Sigmoid colon (tissue), 4 donors: ENCODE measurements around the gene PROX1.

ENCODE experiments used
- EP300 ChIP-seq, 4 donors: sonication (generic); formaldehyde crosslinking; IDR thresholded peaks; one replicate each; pipeline ENCODE4 v1.6.1; 2017; ENCODE audit warnings: antibody characterized with exemption in 4 of 4
- POLR2A ChIP-seq, 2 donors: fragments of 450-650 bp; IDR thresholded peaks; one replicate each; pipeline ENCODE4 v1.6.1; 2016; ENCODE audit warnings: antibody characterized with exemption in 2 of 2, mild to moderate bottlenecking in 2 of 2, moderate library complexity in 2 of 2
- TF ChIP-seq, protein P1 (sequence below), 4 experiments: fragments of 450-650 bp in 3 of 4; fragments of 200-600 bp in 1 of 4; IDR thresholded peaks; one replicate each; pipeline ENCODE4 v1.5.1; 2016 to 2019; ENCODE audit warnings: antibody characterized with exemption in 4 of 4, mild to moderate bottlenecking in 3 of 4, moderate library complexity in 2 of 4

DNA sequence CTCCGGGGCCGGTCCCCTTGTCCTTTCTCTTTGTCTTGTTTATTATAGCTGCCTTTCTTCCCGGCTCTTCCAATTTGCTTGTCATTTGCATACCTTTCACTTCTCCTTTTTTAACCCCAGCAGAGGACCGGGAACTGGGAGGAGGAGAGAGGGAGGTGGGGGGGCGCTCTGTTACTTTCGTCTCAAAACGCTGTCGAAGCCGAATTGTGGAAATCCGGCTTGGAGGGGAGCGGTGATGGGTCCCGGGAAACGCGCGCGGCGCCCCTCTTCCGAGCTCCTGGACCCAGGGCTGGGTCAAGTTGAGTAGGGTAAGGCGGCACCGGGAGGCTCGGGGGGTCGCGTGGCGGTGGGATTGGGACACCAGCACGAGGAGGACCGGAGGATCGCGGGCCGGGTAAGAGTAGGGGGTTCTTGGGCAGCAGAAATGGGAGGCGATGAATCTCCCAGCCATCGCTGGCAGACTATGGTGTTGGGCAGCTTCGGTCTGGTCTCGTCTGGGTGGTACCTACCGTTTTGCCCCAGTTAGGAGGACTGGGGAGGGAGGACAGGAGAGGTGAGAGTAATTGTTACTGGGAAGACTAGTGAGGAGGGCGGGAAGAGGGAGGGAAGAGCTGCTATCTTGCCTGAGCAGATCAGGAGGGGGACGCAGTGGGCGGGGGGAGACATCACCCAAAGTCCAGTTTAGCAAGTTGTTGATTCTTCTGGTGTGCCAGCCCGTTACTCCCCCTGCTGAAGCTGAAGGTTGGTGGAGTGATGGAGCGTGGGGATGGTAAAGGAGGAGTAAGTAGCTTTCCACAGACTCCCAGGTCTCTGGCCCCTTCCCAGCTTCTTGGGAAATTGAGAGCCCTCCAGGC lies 1.5 kb downstream of the PROX1 start:
- TF ChIP-seq, protein P1, sequence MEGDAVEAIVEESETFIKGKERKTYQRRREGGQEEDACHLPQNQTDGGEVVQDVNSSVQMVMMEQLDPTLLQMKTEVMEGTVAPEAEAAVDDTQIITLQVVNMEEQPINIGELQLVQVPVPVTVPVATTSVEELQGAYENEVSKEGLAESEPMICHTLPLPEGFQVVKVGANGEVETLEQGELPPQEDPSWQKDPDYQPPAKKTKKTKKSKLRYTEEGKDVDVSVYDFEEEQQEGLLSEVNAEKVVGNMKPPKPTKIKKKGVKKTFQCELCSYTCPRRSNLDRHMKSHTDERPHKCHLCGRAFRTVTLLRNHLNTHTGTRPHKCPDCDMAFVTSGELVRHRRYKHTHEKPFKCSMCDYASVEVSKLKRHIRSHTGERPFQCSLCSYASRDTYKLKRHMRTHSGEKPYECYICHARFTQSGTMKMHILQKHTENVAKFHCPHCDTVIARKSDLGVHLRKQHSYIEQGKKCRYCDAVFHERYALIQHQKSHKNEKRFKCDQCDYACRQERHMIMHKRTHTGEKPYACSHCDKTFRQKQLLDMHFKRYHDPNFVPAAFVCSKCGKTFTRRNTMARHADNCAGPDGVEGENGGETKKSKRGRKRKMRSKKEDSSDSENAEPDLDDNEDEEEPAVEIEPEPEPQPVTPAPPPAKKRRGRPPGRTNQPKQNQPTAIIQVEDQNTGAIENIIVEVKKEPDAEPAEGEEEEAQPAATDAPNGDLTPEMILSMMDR (IDR thresholded peaks at IDR 0.05), result no peak
- TF ChIP-seq POLR2A (IDR thresholded peaks at IDR 0.05) (no peak), EP300 (IDR thresholded peaks at IDR 0.05) (no peak)
